GM18511 (cell line): ENCODE results near the gene NUTM2F.
A peak's percentile ranks its signal among the peaks of the same experiment; 100 is the strongest.
"Not testable (repeated sequence)": the region's sequence is repeated elsewhere in the genome, so short reads cannot be mapped to it uniquely, and the experiment has no call there.

Experiments
- ATAC-seq: cut with Tn5 transposase; IDR thresholded peaks from one replicate; pipeline ENCODE4 v1.9.1; 2021; ENCODE audit warnings: mild to moderate bottlenecking, moderate library complexity; ENCODE audit not compliant: unreplicated experiment

The NUTM2F gene

GRCh38 chr9:94315034-94315984, 13.1 kb downstream of the NUTM2F start:
- ATAC-seq, result not testable (repeated sequence)

GRCh38 chr9:94303321-94303720, 25.1 kb downstream of the NUTM2F start:
- ATAC-seq, result no peak

GRCh38 chr9:94302426-94302825, 26.0 kb downstream of the NUTM2F start:
- ATAC-seq, result no peak

- no peak for ATAC-seq
These were observed 26.9 kb downstream of the NUTM2F start for GRCh38 chr9:94301583-94301982.

- no peak for ATAC-seq
These were observed 27.8 kb downstream of the NUTM2F start for GRCh38 chr9:94300470-94301301.

- no peak for ATAC-seq
These were observed 29.4 kb downstream of the NUTM2F start for GRCh38 chr9:94298949-94299599.

GRCh38 chr9:94289691-94290090, 38.8 kb downstream of the NUTM2F start:
- no peak for ATAC-seq

- no peak for ATAC-seq
These were observed 40.4 kb downstream of the NUTM2F start for GRCh38 chr9:94287877-94288513.

GRCh38 chr9:94286116-94286515, 42.3 kb downstream of the NUTM2F start:
- no peak for ATAC-seq

- ATAC-seq, result no peak
These were observed 47.3 kb downstream of the NUTM2F start for GRCh38 chr9:94281101-94281500.

GRCh38 chr9:94280409-94280989, 47.9 kb downstream of the NUTM2F start:
- no peak for ATAC-seq

GRCh38 chr9:94277885-94278536, 50.4 kb downstream of the NUTM2F start:
- ATAC-seq, result no peak

- not testable (repeated sequence) for ATAC-seq
These were observed 51.4 kb downstream of the NUTM2F start for GRCh38 chr9:94277029-94277428.

- peak; percentile 54 for ATAC-seq
These were observed 58.4 kb downstream of the NUTM2F start for GRCh38 chr9:94270009-94270408.

- ATAC-seq, result no peak
These were observed 59.2 kb downstream of the NUTM2F start for GRCh38 chr9:94269264-94269663.
